Pancreas (tissue), 10 donors: ENCODE results near the gene FASN. TPM values are rescaled to one million over a fixed set of nuclear protein-coding genes. Genes with fewer than 3 reads are reported as not detected.
A peak's percentile ranks its signal among the peaks of the same experiment; 100 is the strongest.

Experiments
- ATAC-seq, 4 donors: fragments of 200-7000 bp; cut with Tn5 transposase; one replicate each; pipeline versions ENCODE4 v1.8.0 to v1.9.1; 2020; ENCODE audit warnings: mild to moderate bottlenecking in 4 of 4, moderate library complexity in 4 of 4
- DNase-seq, 6 donors: peaks; one replicate each; pipeline ENCODE4 v3.0.0-alpha.2; 2020
- FAIRE-seq: peaks from 2 replicates; lab custom pipeline; 2012; peaks lifted over from hg19 to GRCh38; lab: Jason Lieb, UNC
- H3K27ac ChIP-seq, 4 donors: fragments of 200-600 bp; sonication (generic); 1 replicate in 3 of 4; 2 replicates in 1 of 4; pipeline versions ENCODE4 v1.5.0 to v1.8.0; 2020
- H3K27me3 ChIP-seq, 4 donors: fragments of 200-600 bp; one replicate each; pipeline ENCODE4 v1.8.0; 2021
- H3K36me3 ChIP-seq, 3 donors: fragments of 200-600 bp; sonication (generic) in 1 of 3; one replicate each; pipeline versions ENCODE4 v1.5.0 to v1.8.0; 2020 to 2021
- H3K4me1 ChIP-seq, 3 donors: fragments of 200-600 bp; one replicate each; pipeline ENCODE4 v1.8.0; 2021
- H3K4me3 ChIP-seq, 4 donors: fragments of 200-600 bp; sonication (generic) in 2 of 4; one replicate each; pipeline versions ENCODE4 v1.5.0 to v1.8.0; 2020 to 2021
- H3K9me3 ChIP-seq, 4 donors: fragments of 200-600 bp; one replicate each; pipeline ENCODE4 v1.8.0; 2021
- WGBS, 2 donors: extraction: QIAGEN DNeasy Blood & Tissue Kit; methylation state at CpG; one replicate each; pipeline ENCODE4 v1.1.7; 2013; 5-methylcytosine and 5-hydroxymethylcytosine counted together
- intact Hi-C, 3 donors: fragments of 100-400 bp; cut with DNase I; formaldehyde crosslinking; loops; one replicate each; pipeline versions ENCODE4 v1.11.1 to v1.14.2; 2022
- polyA plus RNA-seq, 2 donors: library from polyadenylated mRNA; stranded (reverse); fragments of 200-250 nt; gene quantifications; one replicate each; pipeline ENCODE4 v1.2.3, GENCODE V29; 2013
- total RNA-seq, 6 donors: library from RNA; stranded (reverse); fragmentation: NEBNext Ultra II Directional in 4 of 6; extraction: Animal tissue kit (Norgen Biotek cat#: 25700) in 4 of 6; gene quantifications; one replicate each; pipeline versions ENCODE4 v1.2.1 to v1.2.4, GENCODE V29; 2021 to 2023
- TF ChIP-seq, protein P1 (sequence below), 4 donors: fragments of 200-600 bp; sonication (generic) in 3 of 4; IDR thresholded peaks; one replicate each; pipeline versions ENCODE4 v1.5.0 to v1.8.0; 2021; ENCODE audit warnings: antibody characterized with exemption in 4 of 4
- donor health status: healthy with polysubstance abuse.
- donor health status: DM: no; HTN: no; CAD: no; lungs with moderate emphysema.
- donor health status: DM: no; HTN: no; CAD: no.
- donor health status: control.
- donor health status: control.
- donor health status: Bipolar disorder and iron deficiency.
- donor health status: DM: yes; HTN: yes; CAD: no.
- donor health status: DM: no; HTN: no; CAD: no.
- donor health status: DM: no; HTN: no; CAD: no.
- donor health status: DM: yes; HTN: yes; CAD: no.

FASN gene
- total and polyA plus RNA-seq, 8 donors = 12.4 to 69.4 (median 31.7) TPM

DNA sequence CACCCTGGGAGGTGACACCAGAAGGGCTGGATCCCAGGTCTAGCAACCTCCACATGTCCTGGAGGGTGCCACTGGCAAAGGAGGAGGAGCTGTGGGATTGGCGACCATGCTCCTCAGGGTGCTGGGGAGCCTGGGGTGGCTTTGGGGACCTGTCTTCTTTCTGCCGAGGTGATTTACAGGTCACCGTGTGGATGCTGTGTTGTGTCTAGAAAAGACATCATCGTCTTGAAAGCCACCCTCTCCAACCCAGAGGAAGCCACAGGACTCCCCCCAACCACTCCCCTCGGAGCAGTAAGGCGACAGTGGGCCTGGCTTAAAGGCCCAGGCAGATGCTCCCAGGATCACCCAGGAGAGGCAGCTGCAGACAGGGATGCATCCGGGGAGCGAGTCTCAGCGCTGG, 29.7 kb upstream of the FASN start:
- TF ChIP-seq, protein P1, sequence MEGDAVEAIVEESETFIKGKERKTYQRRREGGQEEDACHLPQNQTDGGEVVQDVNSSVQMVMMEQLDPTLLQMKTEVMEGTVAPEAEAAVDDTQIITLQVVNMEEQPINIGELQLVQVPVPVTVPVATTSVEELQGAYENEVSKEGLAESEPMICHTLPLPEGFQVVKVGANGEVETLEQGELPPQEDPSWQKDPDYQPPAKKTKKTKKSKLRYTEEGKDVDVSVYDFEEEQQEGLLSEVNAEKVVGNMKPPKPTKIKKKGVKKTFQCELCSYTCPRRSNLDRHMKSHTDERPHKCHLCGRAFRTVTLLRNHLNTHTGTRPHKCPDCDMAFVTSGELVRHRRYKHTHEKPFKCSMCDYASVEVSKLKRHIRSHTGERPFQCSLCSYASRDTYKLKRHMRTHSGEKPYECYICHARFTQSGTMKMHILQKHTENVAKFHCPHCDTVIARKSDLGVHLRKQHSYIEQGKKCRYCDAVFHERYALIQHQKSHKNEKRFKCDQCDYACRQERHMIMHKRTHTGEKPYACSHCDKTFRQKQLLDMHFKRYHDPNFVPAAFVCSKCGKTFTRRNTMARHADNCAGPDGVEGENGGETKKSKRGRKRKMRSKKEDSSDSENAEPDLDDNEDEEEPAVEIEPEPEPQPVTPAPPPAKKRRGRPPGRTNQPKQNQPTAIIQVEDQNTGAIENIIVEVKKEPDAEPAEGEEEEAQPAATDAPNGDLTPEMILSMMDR (IDR thresholded peaks at IDR 0.05) = no peak
- FAIRE-seq = no peak

DNA sequence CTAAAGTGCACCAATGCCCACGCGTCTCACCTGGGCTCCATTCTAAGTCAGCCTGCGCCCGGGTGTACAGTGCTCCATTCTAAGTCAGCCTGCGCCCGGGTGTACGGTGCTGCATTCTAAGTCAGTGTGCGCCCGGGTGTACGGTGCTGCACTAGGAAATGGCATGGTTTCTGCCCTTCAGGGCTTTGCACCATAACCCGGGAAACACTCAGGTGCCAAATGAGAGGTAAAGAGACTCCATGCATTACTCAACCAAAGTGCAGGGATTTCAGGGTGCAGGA, 29.2 kb upstream of the FASN start:
- no peak overlapping the region for H3K4me3 ChIP-seq
- 87 to 92% methylated on average over 11 of the region's 11 CpGs for WGBS, 2 donors
- DNase-seq = no peak
- no peaks in the 10 kb centered on the region for H3K4me1 ChIP-seq
- no peaks in the 10 kb centered on the region for H3K27me3 ChIP-seq
- H3K9me3 ChIP-seq = no peaks in the 10 kb centered on the region
- H3K36me3 ChIP-seq = no peaks in the 10 kb centered on the region
- intact Hi-C loops = no loop called here
- TF ChIP-seq, protein P1 (IDR thresholded peaks at IDR 0.05) = no peak
- H3K27ac ChIP-seq = no peak overlapping the region
- no peak for FAIRE-seq
- ATAC-seq = no peak

More for the DNA sequence above, 29.7 kb upstream of the FASN start:
- no peaks in the 10 kb centered on the region for H3K36me3 ChIP-seq
- 94 to 95% methylated on average over 9 of the region's 9 CpGs for WGBS, 2 donors
- DNase-seq (no peak), ATAC-seq (no peak)
- no peak overlapping the region for H3K4me3 ChIP-seq
- H3K9me3 ChIP-seq = no peaks in the 10 kb centered on the region
- H3K27ac ChIP-seq = no peak overlapping the region
- H3K4me1 ChIP-seq = no peaks in the 10 kb centered on the region
- intact Hi-C loops = no loop called here
- H3K27me3 ChIP-seq = no peaks in the 10 kb centered on the region

DNA sequence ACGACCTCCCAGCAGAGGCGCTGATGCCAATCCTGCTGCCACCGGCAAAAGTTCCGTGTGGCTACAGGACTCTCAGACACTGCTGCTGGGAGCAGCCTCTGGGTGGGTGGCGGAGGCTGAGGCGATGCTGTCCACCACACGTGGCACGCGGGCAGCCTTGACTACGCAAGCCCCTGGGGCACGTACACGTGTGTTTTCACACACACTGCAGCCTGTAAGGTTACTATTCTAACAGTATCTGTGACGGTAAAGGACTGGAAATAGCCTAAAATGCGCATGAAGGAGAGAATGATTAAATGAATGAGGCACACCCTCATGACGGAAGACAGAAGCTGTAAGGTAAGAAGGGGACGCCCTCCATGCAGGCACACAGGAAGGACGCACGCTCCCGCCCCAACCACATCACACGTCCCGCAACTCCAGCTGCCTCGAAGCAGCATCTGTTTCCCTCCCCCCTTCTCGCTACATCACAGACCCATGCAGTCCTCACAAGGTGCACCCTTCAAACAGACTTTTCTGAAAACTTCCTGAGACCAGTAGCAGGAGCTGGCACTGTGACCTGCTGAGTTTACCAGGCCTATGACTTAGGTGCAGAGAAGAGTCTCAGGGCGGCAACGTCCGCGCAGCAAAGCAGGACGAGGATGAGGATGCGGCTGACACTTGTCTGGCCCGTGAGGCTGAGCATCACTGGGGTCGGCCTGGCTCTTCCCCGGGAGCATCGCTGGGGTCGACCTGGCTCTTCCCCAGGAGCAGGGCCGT, 28.7 kb upstream of the FASN start:
- FAIRE-seq (no peak), DNase-seq (peak in 1 of 6 donors; percentile 51), ATAC-seq (peak in 1 of 4 donors; percentile 37)
- no peak overlapping the region for H3K4me3 ChIP-seq
- H3K27me3 ChIP-seq = no peaks in the 10 kb centered on the region
- no peak overlapping the region for H3K27ac ChIP-seq
- no peaks in the 10 kb centered on the region for H3K4me1 ChIP-seq
- no peaks in the 10 kb centered on the region for H3K36me3 ChIP-seq
- 87 to 91% methylated on average over 35 of the region's 35 CpGs for WGBS, 2 donors
- intact Hi-C loops = no loop called here
- no peaks in the 10 kb centered on the region for H3K9me3 ChIP-seq
- TF ChIP-seq, protein P1 (IDR thresholded peaks at IDR 0.05) = no peak

DNA sequence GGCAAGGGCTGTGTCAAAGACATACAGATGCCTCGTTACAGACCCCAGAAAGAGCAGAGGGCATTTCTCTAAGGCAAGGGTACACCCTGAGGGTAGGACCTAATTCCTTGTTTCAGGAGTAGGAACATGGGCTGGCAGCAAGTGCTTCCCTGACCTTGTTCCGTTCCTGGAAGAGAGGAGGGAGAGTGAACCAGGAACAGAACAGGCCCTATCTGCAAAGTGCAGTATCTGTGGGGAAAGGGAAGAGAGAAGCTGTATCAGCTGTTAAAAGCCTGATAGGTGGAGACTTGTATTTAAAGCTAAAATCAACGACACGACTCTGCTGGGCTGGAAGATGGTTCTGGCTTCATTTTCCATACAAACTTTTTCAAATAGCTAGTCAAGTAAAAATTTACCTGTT, 26.1 kb upstream of the FASN start:
- ATAC-seq (no peak), DNase-seq (no peak), FAIRE-seq (no peak)
- Histone ChIP-seq H3K9me3 (no peaks in the 10 kb centered on the region), H3K4me3 (no peak overlapping the region), H3K36me3 (no peaks in the 10 kb centered on the region), H3K27me3 (no peaks in the 10 kb centered on the region), H3K27ac (no peak overlapping the region), H3K4me1 (no peaks in the 10 kb centered on the region)
- intact Hi-C loops = no loop called here
- WGBS, 2 donors = 81 to 97% methylated on average over 4 of the region's 4 CpGs
- TF ChIP-seq, protein P1 (IDR thresholded peaks at IDR 0.05) = no peak
